Natural killer cell (primary cell): ENCODE data around the gene SPPL2C. TPM values are rescaled to one million over a fixed set of nuclear protein-coding genes. Genes with fewer than 3 reads are reported as not detected.

Experiments
- ATAC-seq, 3 donors: fragments of 150-1000 bp in 2 of 3; fragments of 200-7000 bp in 1 of 3; cut with Tn5 transposase; 1 replicate in 1 of 3; 2 replicates in 2 of 3; pipeline ENCODE4 v1.10.0; 2021; ENCODE audit warnings: mild to moderate bottlenecking in 2 of 3, moderate library complexity in 2 of 3
- DNase-seq, 2 donors: peaks; one replicate each; pipeline versions ENCODE4 v3.0.0 to v3.0.0-alpha.2; 2013 to 2021; ENCODE audit warnings: mixed read lengths in 1 of 2
- H3K27ac ChIP-seq: one replicate; pipeline ENCODE4 v1.5.1; 2013; ENCODE audit warnings: mild to moderate bottlenecking, low read length
- H3K27me3 ChIP-seq: one replicate; pipeline ENCODE4 v1.6.1; 2013; ENCODE audit warnings: low read length; ENCODE audit not compliant: control insufficient read depth, insufficient read depth
- H3K36me3 ChIP-seq: one replicate; pipeline ENCODE4 v1.6.1; 2013; ENCODE audit warnings: low read length; ENCODE audit not compliant: control insufficient read depth, insufficient read depth
- H3K4me1 ChIP-seq: one replicate; pipeline ENCODE4 v1.6.1; 2013; ENCODE audit warnings: low read length; ENCODE audit not compliant: control insufficient read depth, insufficient read depth
- H3K4me3 ChIP-seq: one replicate; pipeline ENCODE4 v1.5.1; 2013; ENCODE audit warnings: low read length
- H3K9me3 ChIP-seq: one replicate; pipeline ENCODE4 v1.6.1; 2013; ENCODE audit warnings: low read length; ENCODE audit not compliant: control insufficient read depth, insufficient read depth
- H3K27ac Mint-ChIP-seq, 2 donors: one replicate each; pipeline ENCODE4 v1.8.0; 2022; ENCODE audit warnings: mild to moderate bottlenecking in 2 of 2, mixed read lengths in 2 of 2, moderate library complexity in 1 of 2
- H3K27me3 Mint-ChIP-seq, 2 donors: one replicate each; pipeline ENCODE4 v1.8.0; 2022; ENCODE audit warnings: low read depth in 2 of 2, mixed read lengths in 2 of 2
- H3K36me3 Mint-ChIP-seq: one replicate; pipeline ENCODE4 v1.8.0; 2022; ENCODE audit warnings: mixed read lengths
- H3K4me1 Mint-ChIP-seq, 2 donors: one replicate each; pipeline ENCODE4 v1.8.0; 2022; ENCODE audit warnings: mixed read lengths in 2 of 2
- H3K4me3 Mint-ChIP-seq: one replicate; pipeline ENCODE4 v1.8.0; 2022; ENCODE audit warnings: mild to moderate bottlenecking, moderate library complexity, mixed read lengths
- H3K9me3 Mint-ChIP-seq, 2 donors: one replicate each; pipeline ENCODE4 v1.8.0; 2022; ENCODE audit warnings: mixed read lengths in 2 of 2
- WGBS: methylation state at CpG from one replicate; pipeline ENCODE4 v1.1.7; 2013; ENCODE audit warnings: missing lambda C conversion rate; ENCODE audit not compliant: insufficient coverage; 5-methylcytosine and 5-hydroxymethylcytosine counted together
- intact Hi-C: fragments of 100-400 bp; cut with micrococcal nuclease; formaldehyde crosslinking; loops from one replicate; pipeline ENCODE4 v1.14.2; 2022
- total RNA-seq, 4 donors: library from RNA; stranded (reverse); fragments of 120-200 nt in 1 of 4; gene quantifications; one replicate each; pipeline versions ENCODE4 v1.2.3 to v1.2.4, GENCODE V29; 2013 to 2022
- TF ChIP-seq, protein P1 (sequence below): fragments of 200-600 bp; IDR thresholded peaks from one replicate; pipeline ENCODE4 v1.8.0; 2022; ENCODE audit warnings: antibody characterized with exemption

SPPL2C gene
- total RNA-seq, 3 donors from 2014 or later (not counting 1 experiment from before 2014, with no cell fraction given), result not detected

- Mint-ChIP-seq H3K36me3 (no peaks in the 10 kb centered on the region), H3K4me3 (no peak overlapping the region), H3K27ac (no peak overlapping the region), H3K27me3 (peaks cover 0 to 3% of the 10 kb centered on the region in 2 donors), H3K9me3 (no peaks in the 10 kb centered on the region), H3K4me1 (no peaks in the 10 kb centered on the region)
- Histone ChIP-seq H3K27ac (no peak overlapping the region), H3K4me3 (no peak overlapping the region), H3K36me3 (no peaks in the 10 kb centered on the region), H3K27me3 (no peaks in the 10 kb centered on the region), H3K4me1 (no peaks in the 10 kb centered on the region), H3K9me3 (no peaks in the 10 kb centered on the region)
- DNase-seq (no peak), ATAC-seq (no peak)
- intact Hi-C loops, result no loop called here
- WGBS, result 90% methylated on average over 9 of the region's 9 CpGs
- TF ChIP-seq, protein P1, sequence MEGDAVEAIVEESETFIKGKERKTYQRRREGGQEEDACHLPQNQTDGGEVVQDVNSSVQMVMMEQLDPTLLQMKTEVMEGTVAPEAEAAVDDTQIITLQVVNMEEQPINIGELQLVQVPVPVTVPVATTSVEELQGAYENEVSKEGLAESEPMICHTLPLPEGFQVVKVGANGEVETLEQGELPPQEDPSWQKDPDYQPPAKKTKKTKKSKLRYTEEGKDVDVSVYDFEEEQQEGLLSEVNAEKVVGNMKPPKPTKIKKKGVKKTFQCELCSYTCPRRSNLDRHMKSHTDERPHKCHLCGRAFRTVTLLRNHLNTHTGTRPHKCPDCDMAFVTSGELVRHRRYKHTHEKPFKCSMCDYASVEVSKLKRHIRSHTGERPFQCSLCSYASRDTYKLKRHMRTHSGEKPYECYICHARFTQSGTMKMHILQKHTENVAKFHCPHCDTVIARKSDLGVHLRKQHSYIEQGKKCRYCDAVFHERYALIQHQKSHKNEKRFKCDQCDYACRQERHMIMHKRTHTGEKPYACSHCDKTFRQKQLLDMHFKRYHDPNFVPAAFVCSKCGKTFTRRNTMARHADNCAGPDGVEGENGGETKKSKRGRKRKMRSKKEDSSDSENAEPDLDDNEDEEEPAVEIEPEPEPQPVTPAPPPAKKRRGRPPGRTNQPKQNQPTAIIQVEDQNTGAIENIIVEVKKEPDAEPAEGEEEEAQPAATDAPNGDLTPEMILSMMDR, result no peak
Measured at GRCh38 chr17:45841186-45841585, 3.5 kb upstream of the SPPL2C start.

DNA sequence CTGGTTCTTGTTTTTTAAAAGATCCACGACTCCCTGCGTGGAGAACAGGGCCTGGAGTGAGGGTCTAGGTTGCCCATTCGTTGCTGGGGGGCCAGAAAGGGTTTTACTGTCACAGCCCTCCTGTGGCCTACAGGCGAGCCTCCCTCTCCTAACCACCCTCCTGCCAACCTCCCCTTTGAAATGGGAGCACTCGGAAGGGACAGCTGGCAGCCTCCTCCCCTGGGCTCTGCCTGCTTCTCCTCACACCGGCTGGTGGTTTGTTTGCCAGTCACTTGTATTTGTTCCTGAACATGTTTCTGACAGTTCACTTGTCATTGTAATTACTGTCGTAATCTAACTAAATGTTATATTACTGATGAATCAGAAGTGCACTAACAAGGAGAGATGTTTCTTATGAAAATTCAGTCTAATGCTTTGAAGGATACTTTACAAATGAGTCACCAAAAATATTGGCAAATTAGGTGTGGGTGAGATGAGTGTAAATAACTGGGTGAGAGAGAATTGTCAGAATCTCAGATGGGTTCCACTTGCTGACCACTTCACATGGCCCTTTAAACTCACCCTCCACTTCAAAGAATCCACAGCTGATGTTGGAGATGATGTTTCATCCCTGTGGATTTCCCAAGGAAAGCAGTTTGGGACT, 2.7 kb upstream of the SPPL2C start:
- Histone ChIP-seq H3K9me3 (no peaks in the 10 kb centered on the region), H3K4me3 (no peak overlapping the region), H3K4me1 (no peaks in the 10 kb centered on the region), H3K27me3 (no peaks in the 10 kb centered on the region), H3K36me3 (no peaks in the 10 kb centered on the region), H3K27ac (no peak overlapping the region)
- H3K4me1 Mint-ChIP-seq, result no peaks in the 10 kb centered on the region
- no peak for ATAC-seq
- TF ChIP-seq, protein P1, result no peak
- no peaks in the 10 kb centered on the region for H3K9me3 Mint-ChIP-seq
- no peak for DNase-seq
- H3K27me3 Mint-ChIP-seq, result peaks cover 0 to 3% of the 10 kb centered on the region in 2 donors
- WGBS, result 63% methylated on average over 6 of the region's 7 CpGs
- intact Hi-C loops, result no loop called here
- no peak overlapping the region for H3K4me3 Mint-ChIP-seq
- H3K27ac Mint-ChIP-seq, result no peak overlapping the region
- no peaks in the 10 kb centered on the region for H3K36me3 Mint-ChIP-seq

GRCh38 chr17:45843722-45844121, 959 bp upstream of the SPPL2C start:
- no peak overlapping the region for H3K4me3 Mint-ChIP-seq
- WGBS, result 94% methylated on average over 4 of the region's 4 CpGs

More at GRCh38 chr17:45843722-45844121, 959 bp upstream of the SPPL2C start:
- Mint-ChIP-seq H3K9me3 (no peaks in the 10 kb centered on the region), H3K27me3 (peaks cover 0 to 3% of the 10 kb centered on the region in 2 donors), H3K36me3 (no peaks in the 10 kb centered on the region), H3K4me1 (no peaks in the 10 kb centered on the region), H3K27ac (no peak overlapping the region)
- H3K27me3 ChIP-seq, result no peaks in the 10 kb centered on the region
- no peak overlapping the region for H3K27ac ChIP-seq
- intact Hi-C loops, result no loop called here
- no peaks in the 10 kb centered on the region for H3K36me3 ChIP-seq
- DNase-seq (no peak), ATAC-seq (no peak)
- no peak overlapping the region for H3K4me3 ChIP-seq
- no peaks in the 10 kb centered on the region for H3K4me1 ChIP-seq
- H3K9me3 ChIP-seq, result no peaks in the 10 kb centered on the region
- TF ChIP-seq, protein P1, result no peak
